NCI-H82 treated with DMSO at 0.1 percent for 48 hours (cell line): Measurements from ENCODE around the gene SDS.

Experiments used
- DNase-seq: peaks from one replicate; lab custom pipeline; 2025; ENCODE audit not compliant: unreplicated experiment; lab: John Stamatoyannopoulos, UW

Gene SDS, protein sequence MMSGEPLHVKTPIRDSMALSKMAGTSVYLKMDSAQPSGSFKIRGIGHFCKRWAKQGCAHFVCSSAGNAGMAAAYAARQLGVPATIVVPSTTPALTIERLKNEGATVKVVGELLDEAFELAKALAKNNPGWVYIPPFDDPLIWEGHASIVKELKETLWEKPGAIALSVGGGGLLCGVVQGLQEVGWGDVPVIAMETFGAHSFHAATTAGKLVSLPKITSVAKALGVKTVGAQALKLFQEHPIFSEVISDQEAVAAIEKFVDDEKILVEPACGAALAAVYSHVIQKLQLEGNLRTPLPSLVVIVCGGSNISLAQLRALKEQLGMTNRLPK

GRCh38 chr12:113403435-113404415 lies at the start of gene SDS:
Gene SDS (minus strand): TSS chr12:113403887. CDS start chr12:113399708, 4,179 bp downstream.
- no peak for DNase-seq

- no peak for DNase-seq
Observed at GRCh38 chr12:113453330-113453729, 49.6 kb upstream of the SDS start.

GRCh38 chr12:113452458-113452857 lies 48.8 kb upstream of the SDS start:
- DNase-seq, result no peak

DNA sequence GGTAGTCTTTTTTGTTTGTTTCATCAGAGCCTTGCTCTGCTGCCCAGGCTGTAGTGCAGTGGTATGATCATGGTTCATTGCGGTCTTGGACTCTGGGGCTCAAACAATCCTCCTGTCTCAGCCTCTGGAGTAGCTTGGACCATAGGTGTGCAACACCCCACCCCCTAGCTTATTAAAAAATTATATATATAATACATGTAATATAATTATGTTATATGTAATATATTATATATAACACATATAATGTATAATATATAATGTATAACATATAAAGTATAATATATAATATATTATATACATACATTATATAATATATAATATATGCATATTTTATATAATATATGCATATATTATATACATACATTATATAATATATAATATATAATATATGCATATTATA lies 46.2 kb upstream of the SDS start:
- DNase-seq, result no peak

- DNase-seq, result no peak
Observed at GRCh38 chr12:113449299-113449698, 45.6 kb upstream of the SDS start.

GRCh38 chr12:113448873-113449272 lies 45.2 kb upstream of the SDS start:
- no peak for DNase-seq

DNA sequence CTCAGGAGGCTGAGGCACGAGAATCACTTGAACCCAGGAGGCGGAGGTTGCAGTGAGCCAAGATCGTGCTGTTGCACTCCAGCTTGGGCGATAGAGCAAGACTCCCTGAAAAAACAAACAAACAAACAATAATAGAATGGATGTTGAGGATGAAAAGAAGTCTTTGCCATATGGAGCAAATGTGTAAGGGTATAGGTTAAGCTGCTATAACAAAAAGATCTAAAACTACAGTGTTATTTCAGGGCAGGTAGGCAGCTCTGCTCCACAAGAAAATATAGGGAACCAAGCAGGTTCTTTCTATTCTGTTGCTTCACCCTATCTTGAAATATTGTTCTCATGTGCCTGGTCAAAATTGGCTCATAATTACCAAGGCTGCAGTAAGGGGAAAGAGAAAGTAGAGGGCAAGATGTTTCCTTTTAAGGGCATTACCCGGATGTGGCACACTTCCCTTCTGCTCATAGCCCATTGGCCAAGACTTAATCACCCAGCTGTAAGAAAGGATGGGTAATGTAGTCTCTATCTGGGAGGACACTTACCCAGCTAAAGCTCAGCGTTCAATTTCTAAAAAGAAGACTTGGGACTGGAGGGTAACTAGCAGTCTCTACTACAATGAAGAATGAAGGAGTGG lies 42.0 kb upstream of the SDS start:
- no peak for DNase-seq

GRCh38 chr12:113443030-113443539 lies 39.4 kb upstream of the SDS start:
- no peak for DNase-seq

- DNase-seq, result no peak
Observed at GRCh38 chr12:113440947-113441782, 37.5 kb upstream of the SDS start.

GRCh38 chr12:113440336-113440735 lies 36.6 kb upstream of the SDS start:
- DNase-seq, result no peak

DNA sequence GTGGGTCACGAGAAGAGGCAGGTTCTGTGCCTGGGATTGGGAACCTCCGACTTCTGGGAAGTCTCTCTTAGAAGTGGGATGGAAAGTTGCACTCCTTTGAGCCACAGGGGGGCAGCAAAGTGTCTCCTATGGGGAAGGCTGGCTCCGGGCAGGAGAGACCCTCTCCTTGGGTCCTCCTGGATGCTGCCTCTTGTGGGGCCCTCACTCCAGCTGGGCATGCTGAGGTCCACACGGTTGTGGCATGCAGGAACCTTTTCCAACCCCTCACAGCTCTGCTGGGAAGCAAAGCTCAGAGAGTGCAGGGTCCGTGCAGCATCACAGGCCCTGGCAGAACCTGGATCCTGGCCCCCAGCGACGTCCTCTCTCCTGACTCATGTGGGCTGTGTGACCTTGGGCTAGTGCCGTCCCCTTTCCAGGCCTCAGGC lies 35.9 kb upstream of the SDS start:
- DNase-seq, result peak; percentile 3

DNA sequence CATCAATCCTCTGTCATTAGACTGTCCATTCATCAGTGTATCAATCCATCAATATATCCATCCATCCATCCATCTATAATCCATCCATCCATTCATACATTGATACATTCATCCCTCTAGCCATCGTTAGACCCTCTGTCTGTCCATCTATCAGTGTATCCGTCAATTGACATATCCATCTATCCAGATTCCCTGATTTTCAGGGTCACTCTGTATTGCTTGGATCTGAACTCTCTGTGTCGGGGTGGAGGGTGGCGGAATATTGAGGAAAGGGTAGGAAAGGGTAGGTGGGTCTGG lies 35.6 kb upstream of the SDS start:
- no peak for DNase-seq

- no peak for DNase-seq
Observed at GRCh38 chr12:113438523-113439300, 35.0 kb upstream of the SDS start.

DNA sequence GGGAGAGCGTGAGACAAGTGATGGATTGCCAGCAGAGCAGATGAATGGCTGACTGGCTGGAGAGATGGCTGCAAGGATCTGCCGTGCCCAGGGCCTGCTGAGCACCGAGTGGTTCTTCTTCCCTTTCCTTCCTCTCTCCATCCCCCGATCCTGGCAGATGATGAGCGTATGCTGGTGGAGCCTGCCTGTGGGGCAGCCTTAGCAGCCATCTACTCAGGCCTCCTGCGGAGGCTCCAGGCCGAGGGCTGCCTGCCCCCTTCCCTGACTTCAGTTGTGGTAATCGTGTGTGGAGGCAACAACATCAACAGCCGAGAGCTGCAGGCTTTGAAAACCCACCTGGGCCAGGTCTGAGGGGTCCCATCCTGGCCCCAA lies 34.0 kb upstream of the SDS start:
- no peak for DNase-seq

DNA sequence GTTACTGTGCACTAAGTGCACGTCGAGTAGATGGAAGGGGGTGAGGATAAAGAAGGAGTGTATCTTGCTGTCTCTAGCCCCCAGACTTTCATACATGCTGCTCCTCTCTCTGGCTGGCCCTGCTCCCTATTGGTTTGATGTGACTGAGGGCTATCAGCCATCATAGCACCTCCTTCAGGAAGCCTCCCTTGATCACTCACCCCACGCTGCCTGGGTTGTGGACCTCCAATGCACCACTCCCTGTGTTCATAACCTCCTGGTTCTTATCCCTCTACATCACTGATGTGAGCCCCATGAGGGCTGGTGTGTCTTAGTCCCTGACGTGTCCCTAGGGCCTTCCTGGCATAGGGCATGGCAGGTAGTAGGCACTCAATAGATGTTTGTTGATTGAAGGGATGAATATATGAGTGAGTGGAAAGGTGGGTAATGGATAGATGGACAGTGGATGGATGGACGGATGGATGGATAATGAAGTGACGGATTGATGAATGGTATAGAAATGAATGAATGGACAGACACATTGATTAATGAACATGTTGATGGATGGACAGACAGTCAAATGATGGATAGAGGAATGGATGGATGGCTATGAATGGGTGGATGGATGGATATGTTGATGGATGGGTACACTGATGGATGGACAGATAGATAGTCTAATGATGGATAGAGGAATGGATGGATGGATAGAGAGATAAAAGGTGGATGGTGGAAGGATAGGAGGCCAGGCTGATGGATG lies 33.5 kb upstream of the SDS start:
- no peak for DNase-seq

DNA sequence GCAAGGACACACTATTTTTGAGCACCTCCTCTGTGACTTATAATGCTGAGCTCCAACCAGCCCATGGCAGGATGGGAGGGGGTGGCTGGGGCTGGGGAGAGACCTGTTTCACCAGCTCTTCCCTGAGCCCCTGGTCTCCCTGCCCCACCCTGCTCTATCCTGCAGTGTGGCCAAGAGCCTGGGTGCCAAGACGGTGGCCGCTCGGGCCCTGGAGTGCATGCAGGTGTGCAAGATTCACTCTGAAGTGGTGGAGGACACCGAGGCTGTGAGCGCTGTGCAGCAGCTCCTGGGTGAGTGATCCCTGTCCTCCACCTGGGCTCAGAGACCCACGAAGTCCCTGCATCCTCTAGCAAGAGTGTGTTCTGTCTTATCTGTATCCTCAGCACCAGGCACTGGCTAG lies 32.9 kb upstream of the SDS start:
- no peak for DNase-seq

DNA sequence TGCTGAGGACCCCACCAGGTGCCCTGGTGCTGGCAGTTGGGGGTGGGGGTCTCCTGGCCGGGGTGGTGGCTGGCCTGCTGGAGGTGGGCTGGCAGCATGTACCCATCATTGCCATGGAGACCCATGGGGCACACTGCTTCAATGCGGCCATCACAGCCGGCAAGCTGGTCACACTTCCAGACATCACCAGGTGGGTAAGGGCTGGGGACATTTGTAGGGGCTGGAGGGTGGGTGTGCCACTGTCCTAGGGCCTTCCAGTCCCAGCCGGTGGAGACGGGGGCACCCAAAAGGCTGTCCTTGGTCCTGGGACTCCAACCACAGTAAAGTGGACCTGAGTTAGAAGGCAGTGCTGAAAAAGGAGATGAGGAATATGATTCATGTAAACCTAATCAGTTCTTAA lies 31.7 kb upstream of the SDS start:
- no peak for DNase-seq

- no peak for DNase-seq
Observed at GRCh38 chr12:113432986-113433385, 29.3 kb upstream of the SDS start.

GRCh38 chr12:113428482-113428881 lies 24.8 kb upstream of the SDS start:
- no peak for DNase-seq
